ENCODE data around the gene BCAR3.

BCAR3 gene

DNA sequence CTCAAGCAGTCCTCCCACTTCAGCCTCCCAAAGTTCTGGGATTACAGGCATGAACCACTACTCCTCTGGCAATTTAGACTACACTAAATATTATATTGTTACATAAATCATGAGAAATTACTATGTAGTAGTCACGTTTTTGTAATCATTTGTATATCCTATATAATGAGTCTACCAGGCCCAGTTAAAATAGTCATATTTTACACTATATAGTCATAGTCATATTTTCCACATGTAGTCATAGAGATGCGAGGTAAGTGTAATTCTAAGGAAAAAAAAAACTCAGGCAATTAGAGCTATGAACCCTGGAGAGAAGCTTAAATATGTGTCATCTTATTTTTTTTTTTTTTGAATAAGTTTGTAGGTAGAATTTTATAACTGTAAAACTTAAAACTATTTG, 143.7 kb downstream of the BCAR3 start:
- no peak overlapping the region for H3K4me3 ChIP-seq (replicated peaks; ENCODE audit: low read depth, low read length)
- DNase-seq (ENCODE audit: extremely low read depth, low read depth), result no peak
- TF ChIP-seq, protein P1, sequence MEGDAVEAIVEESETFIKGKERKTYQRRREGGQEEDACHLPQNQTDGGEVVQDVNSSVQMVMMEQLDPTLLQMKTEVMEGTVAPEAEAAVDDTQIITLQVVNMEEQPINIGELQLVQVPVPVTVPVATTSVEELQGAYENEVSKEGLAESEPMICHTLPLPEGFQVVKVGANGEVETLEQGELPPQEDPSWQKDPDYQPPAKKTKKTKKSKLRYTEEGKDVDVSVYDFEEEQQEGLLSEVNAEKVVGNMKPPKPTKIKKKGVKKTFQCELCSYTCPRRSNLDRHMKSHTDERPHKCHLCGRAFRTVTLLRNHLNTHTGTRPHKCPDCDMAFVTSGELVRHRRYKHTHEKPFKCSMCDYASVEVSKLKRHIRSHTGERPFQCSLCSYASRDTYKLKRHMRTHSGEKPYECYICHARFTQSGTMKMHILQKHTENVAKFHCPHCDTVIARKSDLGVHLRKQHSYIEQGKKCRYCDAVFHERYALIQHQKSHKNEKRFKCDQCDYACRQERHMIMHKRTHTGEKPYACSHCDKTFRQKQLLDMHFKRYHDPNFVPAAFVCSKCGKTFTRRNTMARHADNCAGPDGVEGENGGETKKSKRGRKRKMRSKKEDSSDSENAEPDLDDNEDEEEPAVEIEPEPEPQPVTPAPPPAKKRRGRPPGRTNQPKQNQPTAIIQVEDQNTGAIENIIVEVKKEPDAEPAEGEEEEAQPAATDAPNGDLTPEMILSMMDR (IDR thresholded peaks at IDR 0.05; ENCODE audit: low read depth, low read length, missing control alignments), result no peak

DNA sequence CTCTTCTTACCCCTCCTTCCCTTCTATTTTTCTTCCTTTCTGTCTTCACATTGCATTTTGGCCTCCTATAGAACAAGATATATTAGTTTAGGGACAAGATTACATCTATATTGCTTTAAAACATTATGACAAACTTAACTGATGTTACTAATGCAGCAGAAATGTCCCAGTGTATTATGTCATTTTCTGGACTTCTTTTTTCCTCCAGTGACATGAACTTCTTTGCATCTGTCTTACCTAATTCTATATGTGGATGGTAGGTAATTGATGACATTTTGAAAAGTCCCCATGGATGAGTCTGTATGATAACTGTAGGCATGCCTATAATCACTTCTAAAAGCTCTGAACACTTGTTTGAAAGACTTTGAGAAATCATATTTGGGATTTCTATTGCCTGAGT, 144.2 kb downstream of the BCAR3 start:
- H3K4me3 ChIP-seq (replicated peaks; ENCODE audit: low read depth, low read length), result no peak overlapping the region
- no peak for DNase-seq (ENCODE audit: extremely low read depth, low read depth)
- TF ChIP-seq, protein P1 (IDR thresholded peaks at IDR 0.05; ENCODE audit: low read depth, low read length, missing control alignments), result no peak

DNA sequence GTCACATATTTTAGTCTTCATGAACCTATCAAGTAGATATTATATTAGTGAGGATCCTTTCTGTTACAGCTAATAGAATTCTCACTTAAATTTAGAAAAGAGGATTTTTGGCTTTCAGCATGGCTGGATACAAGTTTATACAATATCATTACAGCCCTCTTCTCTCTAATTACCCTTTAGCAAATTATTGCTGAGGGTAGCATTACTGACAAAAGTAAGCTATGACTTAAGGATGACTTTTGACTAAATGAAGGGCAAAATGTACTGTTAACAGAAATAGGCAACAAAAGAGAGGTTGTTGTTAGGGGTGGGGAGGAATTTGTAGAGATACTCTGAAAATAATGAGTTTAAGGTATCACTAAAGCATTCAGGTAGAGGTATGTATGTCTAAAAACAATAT, 148.0 kb downstream of the BCAR3 start:
- TF ChIP-seq, protein P1 (IDR thresholded peaks at IDR 0.05; ENCODE audit: low read depth, low read length, missing control alignments), result no peak
- no peak overlapping the region for H3K4me3 ChIP-seq (replicated peaks; ENCODE audit: low read depth, low read length)
- DNase-seq (ENCODE audit: extremely low read depth, low read depth), result no peak

DNA sequence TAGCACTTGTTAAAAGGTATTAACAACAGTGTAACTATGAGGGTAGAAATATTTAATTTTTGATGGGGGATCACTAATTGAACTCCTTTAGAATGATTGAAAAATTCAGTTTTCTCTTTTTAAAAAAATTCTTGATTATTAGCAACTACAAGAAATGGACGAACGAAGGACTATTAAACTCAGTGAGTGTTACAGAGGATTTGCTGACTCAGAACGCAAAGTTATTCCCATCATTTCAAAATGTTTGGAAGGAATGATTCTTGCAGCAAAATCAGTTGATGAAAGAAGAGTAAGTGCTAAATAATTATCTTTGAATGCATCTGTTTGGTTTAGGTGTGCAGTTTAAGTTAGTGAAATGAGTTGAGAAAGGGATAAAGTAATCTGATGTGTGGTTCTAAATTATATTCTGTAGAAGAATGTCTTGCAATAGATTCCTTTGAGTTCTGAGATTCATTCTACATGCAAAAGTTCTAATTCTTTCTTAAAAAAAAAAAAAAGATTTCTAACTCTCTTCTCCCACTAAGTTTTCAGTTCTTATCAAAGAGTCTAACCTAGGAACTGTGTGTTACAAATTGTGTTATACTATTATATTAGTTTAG, 148.8 kb downstream of the BCAR3 start:
- TF ChIP-seq, protein P1 (IDR thresholded peaks at IDR 0.05; ENCODE audit: low read depth, low read length, missing control alignments), result no peak
- no peak overlapping the region for H3K4me3 ChIP-seq (replicated peaks; ENCODE audit: low read depth, low read length)
- no peak for DNase-seq (ENCODE audit: extremely low read depth, low read depth)

DNA sequence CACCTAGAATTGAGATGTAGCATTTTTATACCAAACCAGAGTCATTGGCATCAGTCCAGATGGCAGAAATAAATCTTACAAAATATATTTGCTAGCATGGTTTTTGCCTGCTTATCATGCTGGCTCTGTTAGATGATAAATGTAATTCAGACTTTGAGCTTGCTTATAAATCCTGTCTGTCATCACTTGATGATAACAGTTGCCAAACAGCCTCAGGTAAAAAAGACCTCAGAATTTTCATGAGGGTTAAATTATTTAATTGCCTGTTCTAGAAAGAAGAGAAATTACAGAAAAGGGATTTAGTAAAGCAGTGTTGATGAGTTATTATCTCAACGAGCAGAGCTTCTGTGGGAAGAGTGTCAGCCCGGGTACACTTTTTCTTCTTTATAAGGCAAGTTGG, 150.4 kb downstream of the BCAR3 start:
- TF ChIP-seq, protein P1 (IDR thresholded peaks at IDR 0.05; ENCODE audit: low read depth, low read length, missing control alignments), result no peak
- no peak for DNase-seq (ENCODE audit: extremely low read depth, low read depth)

DNA sequence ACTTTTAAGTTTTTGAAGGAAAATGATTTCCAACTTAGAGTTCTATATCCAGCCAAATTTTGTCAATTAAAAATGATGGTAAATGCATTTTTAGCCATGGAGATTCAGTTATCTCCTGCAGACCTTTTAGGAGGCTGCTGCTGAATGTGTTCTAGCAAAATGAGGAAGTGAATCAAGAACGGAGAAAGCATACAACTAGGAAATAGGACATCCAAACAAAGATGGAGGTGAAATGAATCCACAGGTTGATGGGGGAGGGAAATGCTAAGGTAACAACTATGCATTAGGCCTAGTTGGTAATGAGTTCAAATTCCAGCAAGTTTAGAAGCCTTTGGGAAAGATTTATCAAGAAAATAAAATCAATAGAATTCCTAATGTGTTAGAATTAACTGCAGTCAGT, 153.2 kb downstream of the BCAR3 start:
- no peak for DNase-seq (ENCODE audit: extremely low read depth, low read depth)
- no peak overlapping the region for H3K4me3 ChIP-seq (replicated peaks; ENCODE audit: low read depth, low read length)
- TF ChIP-seq, protein P1 (IDR thresholded peaks at IDR 0.05; ENCODE audit: low read depth, low read length, missing control alignments), result no peak

More for the DNA sequence above, 150.4 kb downstream of the BCAR3 start:
- no peak overlapping the region for H3K4me3 ChIP-seq (replicated peaks; ENCODE audit: low read depth, low read length)

DNA sequence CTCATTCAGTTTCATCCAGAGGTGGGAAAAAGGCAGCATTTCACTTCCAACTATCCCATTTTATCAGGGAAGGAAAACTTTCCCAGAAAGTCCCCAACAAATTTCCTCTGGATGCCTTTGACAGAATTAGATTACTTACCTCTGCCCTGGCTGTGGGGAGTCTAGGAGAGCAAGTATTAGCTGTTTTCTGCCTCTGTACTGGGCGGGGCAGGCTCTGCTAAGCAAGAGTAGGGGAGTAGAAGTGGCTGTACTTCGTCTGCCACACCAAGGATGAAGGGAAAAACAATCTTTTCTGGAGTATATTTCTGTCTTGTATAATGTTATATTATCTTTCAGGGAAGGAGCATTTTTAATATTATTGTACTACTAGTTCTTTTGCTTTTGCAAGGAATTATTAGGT, 155.2 kb downstream of the BCAR3 start:
- no peak for DNase-seq (ENCODE audit: extremely low read depth, low read depth)
- no peak overlapping the region for H3K4me3 ChIP-seq (replicated peaks; ENCODE audit: low read depth, low read length)
- TF ChIP-seq, protein P1 (IDR thresholded peaks at IDR 0.05; ENCODE audit: low read depth, low read length, missing control alignments), result no peak
